HEK293 (cell line): Measurements from ENCODE around the gene PLCL1.

ENCODE experiments used
- RBAK ChIP-seq: fragments of 450-650 bp; formaldehyde crosslinking; IDR thresholded peaks from 2 replicates; pipeline ENCODE4 v1.5.1; 2016; ENCODE audit warnings: missing biosample characterization, missing genetic modification characterization
- REST ChIP-seq: fragments of 450-650 bp; formaldehyde crosslinking; IDR thresholded peaks from 2 replicates; pipeline ENCODE4 v1.5.1; 2016; ENCODE audit warnings: missing biosample characterization, missing genetic modification characterization
- ZBTB49 ChIP-seq: fragments of 450-650 bp; formaldehyde crosslinking; IDR thresholded peaks from 2 replicates; pipeline ENCODE4 v1.5.1; 2016; ENCODE audit warnings: missing biosample characterization, missing genetic modification characterization, low read depth
- ZNF274 ChIP-seq, 2 experiments: fragments of 200-500 bp in 1 of 2; fragments of 450-650 bp in 1 of 2; sonication (Bioruptor generic) in 1 of 2; formaldehyde crosslinking in 1 of 2; IDR thresholded peaks; 2 replicates each; pipeline versions ENCODE4 v1.5.1 to v1.6.1; 2014 to 2016; ENCODE audit warnings: borderline replicate concordance in 1 of 2, inconsistent platforms in 1 of 2, low read length in 1 of 2, missing biosample characterization in 1 of 2, missing genetic modification characterization in 1 of 2

GRCh38 chr2:197883354-197884032 is 79.1 kb downstream of the PLCL1 start:
- TF ChIP-seq RBAK (tag by site-specific recombination) (no peak), ZBTB49 (no peak), REST (tag by site-specific recombination) (no peak), ZNF274 (IDR thresholded peaks at IDR 0.05; ENCODE audit: low read length) (no peak), ZNF274 (tag by site-specific recombination; IDR thresholded peaks at IDR 0.05; ENCODE audit: borderline replicate concordance) (no peak)
